NCI-H1417 (cell line): ENCODE results near the gene SNX1.
"Not testable (repeated sequence)": the region's sequence is repeated elsewhere in the genome, so short reads cannot be mapped to it uniquely, and the experiment has no call there.

Experiments
- DNase-seq, 3 experiments: peaks; one replicate each; lab custom pipeline; 2025; lab: John Stamatoyannopoulos, UW

SNX1 gene

GRCh38 chr15:64112904-64113303, 17.1 kb downstream of the SNX1 start:
- no peak for DNase-seq

GRCh38 chr15:64117759-64118487, 22.1 kb downstream of the SNX1 start:
- no peak for DNase-seq

- not testable (repeated sequence) for DNase-seq
These were observed 24.5 kb downstream of the SNX1 start for GRCh38 chr15:64120322-64120721.

- no peak for DNase-seq
These were observed 25.8 kb downstream of the SNX1 start for GRCh38 chr15:64121614-64122013.

- no peak for DNase-seq
These were observed 26.7 kb downstream of the SNX1 start for GRCh38 chr15:64122444-64122843.

GRCh38 chr15:64122936-64123351, 27.2 kb downstream of the SNX1 start:
- no peak for DNase-seq

GRCh38 chr15:64125978-64126377, 30.2 kb downstream of the SNX1 start:
- no peak for DNase-seq

- no peak for DNase-seq
These were observed 31.9 kb downstream of the SNX1 start for GRCh38 chr15:64127521-64128270.

- no peak for DNase-seq
These were observed 34.4 kb downstream of the SNX1 start for GRCh38 chr15:64130159-64130558.

- no peak for DNase-seq
These were observed 35.8 kb downstream of the SNX1 start for GRCh38 chr15:64131547-64131946.

GRCh38 chr15:64132217-64132616, 36.4 kb downstream of the SNX1 start:
- DNase-seq, result no peak

- no peak for DNase-seq
These were observed 38.0 kb downstream of the SNX1 start for GRCh38 chr15:64133623-64134344.

- no peak for DNase-seq
These were observed 38.6 kb downstream of the SNX1 start for GRCh38 chr15:64134345-64134829.

- no peak for DNase-seq
These were observed 40.6 kb downstream of the SNX1 start for GRCh38 chr15:64136347-64136746.

- peak in 1 of 3 experiments; percentile 9 for DNase-seq
These were observed 41.5 kb downstream of the SNX1 start for GRCh38 chr15:64137226-64137833.

GRCh38 chr15:64138331-64138941, 42.7 kb downstream of the SNX1 start:
- DNase-seq, result no peak

GRCh38 chr15:64141798-64142512, 46.2 kb downstream of the SNX1 start:
- DNase-seq, result no peak

- DNase-seq, result no peak
These were observed 47.5 kb downstream of the SNX1 start for GRCh38 chr15:64143276-64143675.

GRCh38 chr15:64144192-64144564, 48.4 kb downstream of the SNX1 start:
- no peak for DNase-seq

- no peak for DNase-seq
These were observed 48.9 kb downstream of the SNX1 start for GRCh38 chr15:64144565-64145281.
